Endothelial cell of umbilical vein (primary cell): ENCODE data around the gene CRYL1. TPM values are rescaled to one million over a fixed set of nuclear protein-coding genes. Genes with fewer than 3 reads are reported as not detected.

Experiments used
- BruUV-seq: library from RNA; stranded (reverse); fragments of 400-500 nt; replicated peaks from 2 replicates; lab custom pipeline; 2021; lab: Mats Ljungman, UMichigan
- CTCF ChIA-PET: fragments of 300-600, 350-600 bp; sonication (Branson Sonifier 250); formaldehyde crosslinking; loops from one replicate; lab custom pipeline; 2021; ENCODE audit warnings: antibody characterized with exemption, inconsistent platforms; lab: Charles Lee
- POLR2A ChIA-PET: fragments of 300-600, 350-600 bp; sonication (Branson Sonifier 250); formaldehyde crosslinking; loops from one replicate; lab custom pipeline; 2021; ENCODE audit warnings: antibody characterized with exemption, inconsistent platforms; lab: Charles Lee
- DNase-seq: peaks from one replicate; pipeline ENCODE4 v3.0.0-alpha.2; 2011; ENCODE audit warnings: low read depth, low spot score
- FAIRE-seq: peaks from 2 replicates; lab custom pipeline; 2011; peaks lifted over from hg19 to GRCh38; lab: Jason Lieb, UNC
- H2AFZ ChIP-seq: 2 replicates; pipeline ENCODE4 v1.6.0; 2012; ENCODE audit warnings: low read depth, low read length, control low read depth, inconsistent platforms
- H3K27ac ChIP-seq: 2 replicates; pipeline ENCODE4 v1.5.1; 2011; ENCODE audit warnings: low read depth, mild to moderate bottlenecking, control low read depth, low read length, moderate library complexity; ENCODE audit not compliant: insufficient read depth
- H3K27me3 ChIP-seq, 2 experiments: 2 replicates each; pipeline versions ENCODE4 v1.6.0 to v1.6.1; 2011; ENCODE audit warnings: low read length in 2 of 2, mixed read lengths in 1 of 2; ENCODE audit not compliant: control insufficient read depth in 2 of 2, insufficient read depth in 2 of 2
- H3K36me3 ChIP-seq, 2 experiments: 2 replicates in 1 of 2; 3 replicates in 1 of 2; pipeline ENCODE4 v1.5.1; 2011; ENCODE audit warnings: low read length in 2 of 2, mild to moderate bottlenecking in 1 of 2, moderate library complexity in 1 of 2; ENCODE audit not compliant: control insufficient read depth in 2 of 2, insufficient read depth in 2 of 2; ENCODE audit errors: extremely low read depth in 1 of 2
- H3K4me1 ChIP-seq: 3 replicates; pipeline ENCODE4 v1.5.1; 2011; ENCODE audit warnings: mild to moderate bottlenecking, low read length; ENCODE audit not compliant: control insufficient read depth, insufficient read depth; ENCODE audit errors: extremely low read depth
- H3K4me2 ChIP-seq: 2 replicates; pipeline ENCODE4 v1.6.1; 2011; ENCODE audit warnings: low read length, control low read depth, mixed read lengths; ENCODE audit not compliant: insufficient read depth
- H3K4me3 ChIP-seq, 3 experiments: fragments of 200-600 bp in 1 of 3; sonication (generic), shearing (Covaris generic) in 1 of 3; replicated peaks in 1 of 3; 2 replicates each; pipeline ENCODE4 v1.5.1; 2011 to 2016; ENCODE audit warnings: control low read depth in 3 of 3, low read length in 3 of 3, mild to moderate bottlenecking in 2 of 3, inconsistent platforms in 1 of 3, low read depth in 1 of 3, moderate library complexity in 1 of 3; ENCODE audit not compliant: insufficient read depth in 1 of 3
- H3K79me2 ChIP-seq: 2 replicates; pipeline ENCODE4 v1.6.0; 2012; ENCODE audit warnings: low read length, inconsistent platforms; ENCODE audit not compliant: control insufficient read depth, insufficient read depth
- H3K9ac ChIP-seq: replicated peaks from 2 replicates; pipeline ENCODE3; 2011; ENCODE audit warnings: low read length, control low read depth; ENCODE audit not compliant: insufficient read depth; ENCODE audit errors: extremely low read depth
- H3K9me1 ChIP-seq: replicated peaks from 3 replicates; pipeline ENCODE4 v1.6.0; 2011; ENCODE audit warnings: mild to moderate bottlenecking, low read length; ENCODE audit not compliant: control insufficient read depth, insufficient read depth; ENCODE audit errors: extremely low read depth
- H3K9me3 ChIP-seq: replicated peaks from 2 replicates; pipeline ENCODE4 v1.5.1; 2012; ENCODE audit warnings: low read length, inconsistent platforms; ENCODE audit not compliant: control insufficient read depth, insufficient read depth
- H4K20me1 ChIP-seq: replicated peaks from 2 replicates; pipeline ENCODE3; 2011; ENCODE audit warnings: mild to moderate bottlenecking, low read length; ENCODE audit not compliant: control insufficient read depth, insufficient read depth; ENCODE audit errors: extremely low read depth
- CTCF ChIP-seq, 2 donors: IDR thresholded peaks; 1 replicate in 1 of 2; 2 replicates in 1 of 2; pipeline ENCODE4 v1.5.1; 2011; ENCODE audit warnings: low read length in 2 of 2, mild to moderate bottlenecking in 2 of 2, moderate library complexity in 2 of 2, control low read depth in 1 of 2, inconsistent platforms in 1 of 2, low read depth in 1 of 2; ENCODE audit not compliant: insufficient read depth in 1 of 2; ENCODE audit errors: extremely low read depth in 1 of 2
- EZH2 ChIP-seq: IDR thresholded peaks from 2 replicates; pipeline ENCODE4 v1.6.1; 2012; ENCODE audit warnings: borderline replicate concordance, low read depth, mild to moderate bottlenecking, moderate library complexity, low read length, inconsistent platforms; ENCODE audit not compliant: severe bottlenecking
- FOS ChIP-seq: IDR thresholded peaks from 2 replicates; pipeline ENCODE4 v1.6.1; 2011; ENCODE audit warnings: mild to moderate bottlenecking, low read length, moderate library complexity, borderline replicate concordance; ENCODE audit not compliant: insufficient read depth
- GATA2 ChIP-seq: IDR thresholded peaks from 2 replicates; pipeline ENCODE4 v1.7.0; 2011; ENCODE audit warnings: low read depth, mild to moderate bottlenecking, moderate library complexity, mixed read lengths, low read length; ENCODE audit not compliant: insufficient read length, insufficient read depth
- JUN ChIP-seq: IDR thresholded peaks from 2 replicates; pipeline ENCODE4 v1.6.1; 2011; ENCODE audit warnings: borderline replicate concordance, low read depth; ENCODE audit not compliant: insufficient read length, insufficient read depth
- MAX ChIP-seq: IDR thresholded peaks from 2 replicates; pipeline ENCODE4 v1.6.1; 2011; ENCODE audit not compliant: insufficient read depth, insufficient read length
- MYC ChIP-seq: IDR thresholded peaks from one replicate; pipeline ENCODE4 v1.6.1; 2011; ENCODE audit warnings: mild to moderate bottlenecking, low read depth, low read length
- POLR2A ChIP-seq: IDR thresholded peaks from 2 replicates; pipeline ENCODE4 v1.6.1; 2012; ENCODE audit warnings: low read depth, mild to moderate bottlenecking, control low read depth, low read length
- POLR2AphosphoS5 ChIP-seq: IDR thresholded peaks from 2 replicates; pipeline ENCODE4 v1.6.1; 2012; ENCODE audit warnings: low read depth, mild to moderate bottlenecking, control low read depth, low read length, moderate library complexity; ENCODE audit not compliant: insufficient read depth
- dilution Hi-C: fragments of 300-500 bp; cut with MboI; formaldehyde crosslinking; loops from one replicate; pipeline ENCODE4 v1.15.0; 2019; ENCODE audit warnings: low sequenced_read_pairs; ENCODE audit not compliant: extremely low pct_ligation_motif_present
- intact Hi-C: fragments of 100-400 bp; cut with micrococcal nuclease; formaldehyde crosslinking; loops from one replicate; pipeline ENCODE4 v1.10.0; 2022
- polyA plus RNA-seq, 4 experiments: library from polyadenylated mRNA; depleted of rRNA in 3 of 4; stranded (reverse) in 3 of 4; unstranded in 1 of 4; fragments of >200 nt; gene quantifications; 2 replicates each; pipeline versions ENCODE4 v1.2.1 to v1.2.3, GENCODE V29; 2011 to 2012; ENCODE audit warnings: missing spikeins in 1 of 4
- total RNA-seq: library from RNA; stranded (reverse); gene quantifications from 2 replicates; pipeline ENCODE4 v1.2.3, GENCODE V29; 2021

CRYL1 gene
- total and polyA plus RNA-seq, 2 donors (not counting 3 experiments of a cell fraction or from before 2014, with no cell fraction given), result 13.9 to 39.0 TPM

GRCh38 chr13:20430296-20430695 is 95.4 kb downstream of the CRYL1 start:
- H4K20me1 ChIP-seq, result no peaks in the 10 kb centered on the region
- BruUV-seq, result no TSS peak
- no peak overlapping the region for H2AFZ ChIP-seq
- no peaks in the 10 kb centered on the region for H3K9me1 ChIP-seq
- no peak for FAIRE-seq
- no peaks in the 10 kb centered on the region for H3K27me3 ChIP-seq
- H3K79me2 ChIP-seq, result no peaks in the 10 kb centered on the region
- no peaks in the 10 kb centered on the region for H3K36me3 ChIP-seq
- intact Hi-C loops (no loop called here), dilution Hi-C loops (no loop called here)
- ChIA-PET CTCF (no interaction called here), POLR2A (no interaction called here)
- H3K27ac ChIP-seq, result no peak overlapping the region
- H3K9me3 ChIP-seq, result no peaks in the 10 kb centered on the region
- no peak overlapping the region for H3K4me3 ChIP-seq
- no peaks in the 10 kb centered on the region for H3K4me1 ChIP-seq
- TF ChIP-seq GATA2 (no peak), FOS (no peak), POLR2A (no peak), POLR2AphosphoS5 (no peak), EZH2 (no peak), MYC (no peak), CTCF (IDR thresholded peaks at IDR 0.05; ENCODE audit: extremely low read depth in 1 of 2, insufficient read depth in 1 of 2, low read depth in 1 of 2, low read length in 2 of 2) (no peak), JUN (no peak), MAX (no peak)
- H3K4me2 ChIP-seq, result no peak overlapping the region
- no peak overlapping the region for H3K9ac ChIP-seq
- no peak for DNase-seq
